Measurements from ENCODE around the gene AK2.

DNA sequence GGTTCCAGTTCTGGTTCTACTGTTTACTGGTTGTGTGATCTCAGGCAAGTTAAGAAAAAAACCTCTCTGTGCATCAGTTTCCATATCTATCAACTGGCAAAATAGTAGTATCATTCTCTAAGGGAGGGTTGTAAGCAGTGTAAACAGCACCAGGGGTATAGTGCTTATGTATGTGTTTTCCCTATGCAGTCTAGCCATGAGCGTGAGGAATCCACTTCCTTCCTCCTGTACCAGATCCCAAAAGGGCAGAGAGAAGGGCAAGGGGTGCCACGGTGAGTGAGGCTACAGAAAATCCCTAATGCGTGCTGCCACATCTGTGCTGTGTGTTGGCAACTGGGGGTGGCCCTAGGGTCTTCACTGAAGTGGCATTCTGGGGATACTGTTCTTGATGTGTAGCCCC lies 53.7 kb downstream of the AK2 start:
- TF ChIP-seq, protein P1, sequence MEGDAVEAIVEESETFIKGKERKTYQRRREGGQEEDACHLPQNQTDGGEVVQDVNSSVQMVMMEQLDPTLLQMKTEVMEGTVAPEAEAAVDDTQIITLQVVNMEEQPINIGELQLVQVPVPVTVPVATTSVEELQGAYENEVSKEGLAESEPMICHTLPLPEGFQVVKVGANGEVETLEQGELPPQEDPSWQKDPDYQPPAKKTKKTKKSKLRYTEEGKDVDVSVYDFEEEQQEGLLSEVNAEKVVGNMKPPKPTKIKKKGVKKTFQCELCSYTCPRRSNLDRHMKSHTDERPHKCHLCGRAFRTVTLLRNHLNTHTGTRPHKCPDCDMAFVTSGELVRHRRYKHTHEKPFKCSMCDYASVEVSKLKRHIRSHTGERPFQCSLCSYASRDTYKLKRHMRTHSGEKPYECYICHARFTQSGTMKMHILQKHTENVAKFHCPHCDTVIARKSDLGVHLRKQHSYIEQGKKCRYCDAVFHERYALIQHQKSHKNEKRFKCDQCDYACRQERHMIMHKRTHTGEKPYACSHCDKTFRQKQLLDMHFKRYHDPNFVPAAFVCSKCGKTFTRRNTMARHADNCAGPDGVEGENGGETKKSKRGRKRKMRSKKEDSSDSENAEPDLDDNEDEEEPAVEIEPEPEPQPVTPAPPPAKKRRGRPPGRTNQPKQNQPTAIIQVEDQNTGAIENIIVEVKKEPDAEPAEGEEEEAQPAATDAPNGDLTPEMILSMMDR (conservative IDR thresholded peaks at IDR 0.05 in 1 of 2, IDR thresholded peaks at IDR 0.05 in 1 of 2; ENCODE audit: low read depth in 1 of 2, low read length in 2 of 2), result no peak
- no peak for TF ChIP-seq EZH2 (IDR thresholded peaks at IDR 0.05; ENCODE audit: low read length, missing control alignments)

Data from fibroblast of lung (primary cell).